Measurements from ENCODE around the gene RASA3. TPM values are rescaled to one million over a fixed set of nuclear protein-coding genes. Genes with fewer than 3 reads are reported as not detected.
"Not testable (repeated sequence)": the region's sequence is repeated elsewhere in the genome, so short reads cannot be mapped to it uniquely, and the experiment has no call there.

RASA3 gene
- total RNA-seq, 2 experiments from 2014 or later = 97.2 to 99.3 TPM

DNA sequence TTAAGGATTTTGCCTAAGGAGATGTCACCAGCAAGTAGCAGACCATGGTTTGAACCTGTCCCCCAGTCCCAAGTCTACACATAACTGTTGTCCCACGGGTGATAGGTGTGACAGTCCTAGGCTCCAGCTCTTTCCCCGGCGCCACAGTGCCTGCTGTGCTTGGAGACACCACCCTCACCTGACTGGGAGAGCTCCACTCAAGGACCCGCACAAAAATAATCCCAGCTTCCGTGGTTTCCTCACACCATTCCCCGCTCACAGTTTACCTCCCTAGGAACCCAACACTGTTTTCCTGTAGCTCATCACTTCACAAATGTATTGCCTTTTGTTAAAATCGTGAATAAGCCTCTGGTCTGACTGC lies 19.8 kb upstream of the RASA3 start:
- peaks cover 6% of the 10 kb centered on the region for H3K27me3 Mint-ChIP-seq
- H3K9me3 Mint-ChIP-seq = peaks cover 6% of the 10 kb centered on the region
- H3K27ac Mint-ChIP-seq = no peak overlapping the region
- H3K36me3 Mint-ChIP-seq (ENCODE audit: low read depth) = peaks cover 17% of the 10 kb centered on the region
- no peak for DNase-seq
- ChIA-PET POLR2A (interaction anchor here (1.1 to 2.6 kb wide), 6 partner anchors 9 to 23 kb away, joined by 4 to 16 read pairs (median 6); no protein-coding TSS in a partner anchor), CTCF (interaction anchor here (0.7 to 1.0 kb wide), 2 partner anchors 9 to 60 kb away, joined by 3 read pairs; no protein-coding TSS in a partner anchor)
- no peak overlapping the region for H3K4me3 Mint-ChIP-seq
- peaks cover 73% of the 10 kb centered on the region for H3K4me1 Mint-ChIP-seq

DNA sequence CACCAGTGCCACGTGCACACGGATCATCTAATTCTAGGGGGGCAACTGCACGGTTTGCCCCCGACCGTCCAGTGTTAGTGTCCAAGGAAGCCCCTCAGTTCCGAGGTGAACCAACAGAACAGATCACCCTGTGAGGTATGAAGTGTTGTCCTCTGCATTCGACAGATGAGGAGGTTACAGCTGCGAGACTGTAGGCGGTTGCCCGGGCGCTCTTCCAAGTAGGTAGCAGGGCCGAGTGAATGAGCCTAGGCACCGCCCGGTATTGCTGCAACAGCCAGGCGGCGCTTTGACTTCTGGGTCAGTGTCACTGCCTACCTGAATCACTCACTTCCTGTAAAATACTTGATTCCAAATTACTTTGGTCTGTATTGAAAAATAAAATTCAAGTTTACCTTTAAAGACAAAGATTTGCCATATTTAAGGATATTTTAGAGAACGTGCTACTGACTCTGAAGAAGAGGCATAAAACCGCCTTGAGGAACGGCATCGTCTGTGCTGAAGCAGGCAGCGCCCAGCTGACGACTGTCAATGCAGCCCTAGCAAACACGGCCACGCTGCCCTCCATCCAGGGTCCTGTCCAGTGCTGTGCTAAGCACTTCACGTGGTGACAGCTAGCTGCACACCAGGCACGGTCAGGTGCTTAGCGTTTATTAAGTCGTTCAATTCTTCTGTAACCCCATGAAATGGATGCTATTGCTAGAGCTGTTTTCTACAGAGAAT lies 19.3 kb upstream of the RASA3 start:
- Mint-ChIP-seq H3K27me3 (peaks cover 6% of the 10 kb centered on the region), H3K27ac (peak overlapping the region; percentile 70), H3K9me3 (peaks cover 6% of the 10 kb centered on the region), H3K36me3 (ENCODE audit: low read depth) (peaks cover 19% of the 10 kb centered on the region), H3K4me3 (peak overlapping the region; percentile 57), H3K4me1 (peaks cover 74% of the 10 kb centered on the region)
- ChIA-PET POLR2A (interaction anchor here (1.1 to 2.6 kb wide), 6 partner anchors 9 to 22 kb away, joined by 4 to 16 read pairs (median 6); no protein-coding TSS in a partner anchor), CTCF (interaction anchor here (1.0 kb wide), 1 partner anchor 61 kb away, joined by 3 read pairs; no protein-coding TSS in a partner anchor)
- DNase-seq = peak; percentile 56

DNA sequence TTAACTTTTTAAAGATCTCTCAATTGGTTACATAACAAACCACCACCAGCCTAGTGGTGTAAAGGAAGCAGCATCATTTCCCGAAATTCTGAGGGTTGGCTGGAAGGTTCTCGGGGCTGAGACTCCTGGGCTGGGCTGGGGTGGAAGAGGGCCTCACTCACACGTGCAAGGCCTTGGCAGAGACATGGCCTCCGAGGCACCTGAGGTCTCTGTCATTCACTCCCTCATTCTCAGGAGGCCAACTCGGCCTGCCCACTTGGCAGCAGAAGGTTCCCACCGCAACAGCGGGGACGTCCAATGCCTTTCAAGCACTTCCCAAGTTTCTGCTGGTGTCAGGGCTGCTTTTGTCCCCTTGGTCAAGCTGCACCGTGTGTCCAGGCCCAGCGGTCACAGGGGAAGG lies 18.6 kb upstream of the RASA3 start:
- Mint-ChIP-seq H3K36me3 (ENCODE audit: low read depth) (peaks cover 26% of the 10 kb centered on the region), H3K27ac (peak overlapping the region; percentile 70), H3K4me3 (peak overlapping the region; percentile 57), H3K27me3 (peaks cover 6% of the 10 kb centered on the region), H3K4me1 (peaks cover 76% of the 10 kb centered on the region), H3K9me3 (peaks cover 6% of the 10 kb centered on the region)
- ChIA-PET POLR2A (interaction anchor here (1.6 to 2.6 kb wide), 4 partner anchors 8 to 22 kb away, joined by 4 to 16 read pairs (median 10); no protein-coding TSS in a partner anchor), CTCF (no interaction called here)
- no peak for DNase-seq

DNA sequence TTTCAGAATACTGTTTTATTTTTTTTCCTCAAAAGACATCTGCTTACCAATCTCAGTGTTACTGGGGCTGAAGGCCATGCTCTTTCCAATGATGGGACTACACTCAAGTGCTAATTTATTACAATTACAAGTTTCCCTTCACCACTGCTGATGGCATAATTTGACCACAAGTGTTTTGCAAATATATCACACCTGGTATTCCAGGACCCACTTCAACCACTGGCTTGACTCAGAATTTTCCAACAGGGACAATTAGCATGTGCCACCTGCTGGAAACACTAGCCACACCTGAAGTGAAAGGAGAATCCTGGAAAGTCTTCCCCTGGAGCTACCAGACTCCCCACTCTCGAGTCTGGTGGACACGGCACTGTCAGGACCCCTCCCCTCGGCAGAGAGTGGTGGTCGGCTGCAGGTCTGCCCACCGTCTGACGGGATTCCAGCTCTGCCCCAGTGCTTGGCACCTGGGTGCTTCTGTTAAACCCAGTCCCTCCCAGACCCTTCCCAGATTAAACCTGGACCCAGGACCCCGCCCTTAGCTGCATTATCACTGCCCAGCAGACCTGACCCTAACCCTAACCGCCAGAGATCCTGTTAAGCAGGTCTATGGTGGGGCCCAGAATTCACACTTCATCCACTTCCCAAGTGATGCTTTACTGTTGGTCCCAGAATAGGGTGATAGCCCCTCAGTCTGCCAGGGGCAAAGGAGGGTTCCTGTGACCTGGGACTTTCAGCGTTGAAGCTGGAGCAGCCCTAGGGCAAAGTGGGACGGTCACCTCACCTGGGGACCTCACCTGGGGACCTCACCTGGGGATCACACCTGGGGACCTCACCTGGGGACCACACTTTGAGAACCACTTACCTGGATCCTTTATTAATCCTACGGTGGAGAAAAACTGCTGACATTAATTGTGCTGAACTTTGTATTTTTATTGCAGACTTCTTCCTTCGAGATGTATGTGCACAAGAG lies 17.6 kb upstream of the RASA3 start:
- Mint-ChIP-seq H3K27ac (peak overlapping the region; percentile 92), H3K36me3 (ENCODE audit: low read depth) (peaks cover 31% of the 10 kb centered on the region), H3K4me3 (peak overlapping the region; percentile 57), H3K27me3 (peaks cover 6% of the 10 kb centered on the region), H3K9me3 (peaks cover 6% of the 10 kb centered on the region), H3K4me1 (peaks cover 86% of the 10 kb centered on the region)
- POLR2A ChIA-PET = interaction anchor here (0.5 to 2.6 kb wide), 3 partner anchors 9 to 19 kb away, joined by 3 to 12 read pairs (median 3); no protein-coding TSS in a partner anchor
- CTCF ChIA-PET = no interaction called here
- DNase-seq = no peak

DNA sequence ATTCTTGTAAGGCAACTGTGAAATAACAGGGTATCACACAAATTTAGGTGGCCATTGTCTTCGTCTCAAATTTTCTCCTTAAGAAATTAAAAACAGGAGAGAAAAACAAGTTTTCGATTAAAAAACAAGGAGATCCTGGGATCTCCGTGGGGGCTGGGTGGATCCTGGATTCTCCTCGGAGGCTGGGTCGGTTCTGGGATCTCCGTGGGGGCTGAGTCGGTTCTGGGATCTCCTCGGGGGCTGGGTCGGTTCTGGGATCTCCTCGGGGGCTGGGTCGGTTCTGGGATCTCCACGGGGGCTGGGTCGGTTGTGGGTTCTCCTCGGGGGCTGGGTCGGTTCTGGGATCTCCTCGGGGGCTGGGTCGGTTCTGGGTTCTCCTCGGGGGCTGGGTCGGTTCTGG lies 16.5 kb upstream of the RASA3 start:
- H3K4me1 Mint-ChIP-seq = peaks cover 86% of the 10 kb centered on the region
- H3K27me3 Mint-ChIP-seq, DNase-seq, H3K9me3 Mint-ChIP-seq: not testable (repeated sequence)
- peak overlapping the region; percentile 44 for H3K4me3 Mint-ChIP-seq
- POLR2A ChIA-PET = interaction anchor here (0.9 to 1.6 kb wide), 15 partner anchors 8 to 561 kb away, joined by 3 to 89 read pairs (median 6); partner anchors contain the start of genes RASA3 and UPF3A
- peak overlapping the region; percentile 92 for H3K27ac Mint-ChIP-seq
- peaks cover 32% of the 10 kb centered on the region for H3K36me3 Mint-ChIP-seq (ENCODE audit: low read depth)
- CTCF ChIA-PET = interaction anchor here (1.1 to 1.6 kb wide), 5 partner anchors 9 to 82 kb away, joined by 3 to 16 read pairs (median 7); no protein-coding TSS in a partner anchor

DNA sequence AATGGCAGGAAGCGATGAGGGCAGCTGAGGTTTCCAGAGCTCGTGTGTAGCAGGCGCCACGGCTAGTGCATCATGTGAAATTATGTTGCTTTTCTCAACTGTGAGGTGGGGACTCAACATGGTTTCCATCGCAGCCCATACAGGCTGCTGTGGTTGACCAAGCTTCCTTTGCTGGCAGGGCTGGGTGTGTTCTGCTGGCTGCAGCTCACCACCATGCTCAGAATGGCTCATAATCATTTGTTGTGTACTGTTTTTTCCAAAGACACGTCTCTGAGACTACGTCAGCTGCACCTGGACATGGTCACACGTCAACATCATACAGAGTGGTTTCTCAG lies 16.1 kb upstream of the RASA3 start:
- Mint-ChIP-seq H3K4me3 (peak overlapping the region; percentile 44), H3K4me1 (peaks cover 82% of the 10 kb centered on the region), H3K27me3 (peaks cover 4% of the 10 kb centered on the region), H3K36me3 (ENCODE audit: low read depth) (peaks cover 28% of the 10 kb centered on the region), H3K9me3 (peaks cover 2% of the 10 kb centered on the region), H3K27ac (peak overlapping the region; percentile 92)
- POLR2A ChIA-PET = interaction anchor here (0.9 to 1.6 kb wide), 16 partner anchors 8 to 560 kb away, joined by 3 to 89 read pairs (median 6); partner anchors contain the start of genes RASA3 and UPF3A
- CTCF ChIA-PET = interaction anchor here (1.1 to 1.6 kb wide), 6 partner anchors 8 to 81 kb away, joined by 3 to 16 read pairs (median 6); no protein-coding TSS in a partner anchor
- peak; percentile 95 for DNase-seq

DNA sequence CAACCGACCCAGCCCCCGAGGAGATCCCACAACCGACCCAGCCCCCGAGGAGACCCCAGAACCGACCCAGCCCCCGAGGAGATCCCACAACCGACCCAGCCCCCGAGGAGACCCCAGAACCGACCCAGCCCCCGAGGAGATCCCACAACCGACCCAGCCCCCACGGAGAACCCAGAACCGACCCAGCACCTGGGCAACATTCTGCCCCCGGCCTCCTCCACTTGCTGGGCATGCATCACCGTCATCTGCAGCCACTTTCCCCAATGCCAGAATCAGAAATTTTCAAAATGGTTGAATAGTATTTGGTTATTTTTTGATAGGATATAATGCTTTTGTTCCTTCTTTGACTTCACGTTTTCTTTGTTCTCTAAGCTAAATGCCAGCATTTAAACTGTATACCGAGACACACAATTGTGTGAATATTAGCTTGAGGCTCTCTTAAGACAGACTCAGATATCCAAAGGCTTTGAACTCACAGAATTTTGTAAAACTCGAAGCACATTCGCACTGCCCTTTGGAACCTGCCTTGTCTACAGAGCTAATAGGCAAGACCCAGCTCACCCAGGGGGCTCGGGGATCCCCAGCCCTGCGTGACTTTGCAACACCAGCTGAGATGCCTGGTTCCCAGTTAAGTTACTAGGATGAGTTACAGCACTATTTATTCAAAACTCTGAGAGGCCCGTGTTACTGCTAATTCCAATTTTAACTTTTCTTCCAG lies 15.5 kb upstream of the RASA3 start:
- H3K36me3 Mint-ChIP-seq (ENCODE audit: low read depth) = peaks cover 26% of the 10 kb centered on the region
- H3K27ac Mint-ChIP-seq = peak overlapping the region; percentile 92
- H3K4me3 Mint-ChIP-seq = peak overlapping the region; percentile 44
- H3K9me3 Mint-ChIP-seq = no peaks in the 10 kb centered on the region
- H3K27me3 Mint-ChIP-seq = peaks cover 2% of the 10 kb centered on the region
- no peak for DNase-seq
- CTCF ChIA-PET = interaction anchor here (1.1 to 1.6 kb wide), 6 partner anchors 8 to 81 kb away, joined by 3 to 16 read pairs (median 6); no protein-coding TSS in a partner anchor
- peaks cover 78% of the 10 kb centered on the region for H3K4me1 Mint-ChIP-seq
- POLR2A ChIA-PET = interaction anchor here (0.9 to 1.6 kb wide), 16 partner anchors 8 to 560 kb away, joined by 3 to 89 read pairs (median 6); partner anchors contain the start of genes RASA3 and UPF3A

DNA sequence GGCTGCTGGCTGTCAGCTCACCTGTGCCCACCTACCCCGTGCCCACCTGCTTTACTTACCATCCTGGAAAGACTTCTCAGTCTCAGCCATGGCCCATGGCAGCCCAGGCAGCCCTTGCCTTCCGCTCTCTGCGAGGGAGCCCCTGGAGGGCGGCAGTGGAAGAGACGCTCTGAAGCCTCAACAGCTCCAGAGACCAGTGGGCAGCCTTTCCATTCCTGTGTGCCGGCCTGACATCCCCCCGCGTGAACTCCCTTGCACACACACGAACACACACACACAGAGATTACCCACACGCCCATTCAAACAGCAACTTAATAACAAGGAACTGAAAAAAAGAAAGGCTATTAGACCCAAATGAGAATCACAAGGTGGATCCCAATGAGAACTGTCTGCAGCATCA lies 14.2 kb upstream of the RASA3 start:
- H3K4me1 Mint-ChIP-seq = peaks cover 68% of the 10 kb centered on the region
- peak; percentile 18 for DNase-seq
- ChIA-PET POLR2A (interaction anchor here (1.9 to 5.4 kb wide), 3 partner anchors 16 to 135 kb away, joined by 5 to 166 read pairs (median 12); partner anchors contain the start of genes RASA3 and UPF3A), CTCF (interaction anchor here (0.7 to 1.2 kb wide), 4 partner anchors 11 to 78 kb away, joined by 3 to 4 read pairs (median 3); no protein-coding TSS in a partner anchor)
- H3K9me3 Mint-ChIP-seq = no peaks in the 10 kb centered on the region
- H3K36me3 Mint-ChIP-seq (ENCODE audit: low read depth) = peaks cover 26% of the 10 kb centered on the region
- H3K4me3 Mint-ChIP-seq = peak overlapping the region; percentile 2
- peak overlapping the region; percentile 71 for H3K27ac Mint-ChIP-seq
- H3K27me3 Mint-ChIP-seq = peaks cover 2% of the 10 kb centered on the region

DNA sequence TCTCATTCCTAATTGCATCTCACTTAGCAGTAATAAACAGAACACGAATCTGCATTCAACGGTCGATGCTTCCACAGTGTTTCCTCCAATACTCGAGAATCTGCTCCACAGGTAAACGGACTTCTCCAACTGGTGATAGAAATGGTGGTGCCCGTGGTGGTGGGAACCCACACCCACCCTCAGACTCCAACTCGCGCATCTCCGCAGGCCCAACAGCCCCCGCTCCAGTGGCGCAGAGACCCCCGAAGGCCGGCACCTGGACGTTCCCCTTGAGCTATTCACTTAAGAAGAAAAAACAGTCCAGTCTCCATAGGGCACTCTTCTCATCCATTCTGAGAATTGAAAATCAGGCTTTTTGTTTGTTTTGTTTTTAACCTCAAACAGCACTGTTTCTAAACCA lies 13.8 kb upstream of the RASA3 start:
- Mint-ChIP-seq H3K27ac (peak overlapping the region; percentile 71), H3K9me3 (no peaks in the 10 kb centered on the region), H3K4me3 (peak overlapping the region; percentile 2), H3K27me3 (peaks cover under 1% of the 10 kb centered on the region), H3K4me1 (peaks cover 63% of the 10 kb centered on the region), H3K36me3 (ENCODE audit: low read depth) (peaks cover 22% of the 10 kb centered on the region)
- CTCF ChIA-PET = interaction anchor here (0.7 to 1.2 kb wide), 4 partner anchors 11 to 78 kb away, joined by 3 to 4 read pairs (median 3); no protein-coding TSS in a partner anchor
- POLR2A ChIA-PET = interaction anchor here (1.9 to 5.4 kb wide), 3 partner anchors 16 to 135 kb away, joined by 5 to 166 read pairs (median 12); partner anchors contain the start of genes RASA3 and UPF3A
- peak; percentile 13 for DNase-seq

DNA sequence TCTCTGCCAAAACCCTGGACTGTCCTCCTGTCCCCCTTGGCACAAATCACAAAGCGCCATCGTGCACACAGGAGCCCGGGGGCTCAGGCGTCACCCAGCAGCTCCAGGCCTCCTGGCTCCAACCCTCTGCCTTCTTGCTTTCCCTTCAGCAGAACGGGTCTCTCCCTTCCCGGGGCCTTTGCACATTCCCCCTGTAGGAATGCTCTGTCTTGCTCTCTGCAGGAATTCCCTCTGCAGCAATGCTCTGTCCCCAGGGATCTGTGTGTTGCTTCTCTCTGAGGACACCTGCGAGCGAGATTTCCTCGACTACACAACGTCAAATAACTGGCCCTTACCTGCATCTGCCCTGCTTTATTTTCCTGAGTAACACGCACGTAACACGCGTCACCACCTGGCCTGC lies 13.3 kb upstream of the RASA3 start:
- H3K27ac Mint-ChIP-seq = peak overlapping the region; percentile 71
- no peaks in the 10 kb centered on the region for H3K27me3 Mint-ChIP-seq
- H3K9me3 Mint-ChIP-seq = no peaks in the 10 kb centered on the region
- ChIA-PET POLR2A (interaction anchor here (1.1 to 5.4 kb wide), 5 partner anchors 11 to 136 kb away, joined by 3 to 166 read pairs (median 5); partner anchors contain the start of genes RASA3 and UPF3A), CTCF (interaction anchor here (1.0 to 1.2 kb wide), 2 partner anchors 19 to 78 kb away, joined by 3 to 4 read pairs; no protein-coding TSS in a partner anchor)
- H3K36me3 Mint-ChIP-seq (ENCODE audit: low read depth) = peaks cover 19% of the 10 kb centered on the region
- peaks cover 59% of the 10 kb centered on the region for H3K4me1 Mint-ChIP-seq
- DNase-seq = peak; percentile 10
- no peak overlapping the region for H3K4me3 Mint-ChIP-seq

DNA sequence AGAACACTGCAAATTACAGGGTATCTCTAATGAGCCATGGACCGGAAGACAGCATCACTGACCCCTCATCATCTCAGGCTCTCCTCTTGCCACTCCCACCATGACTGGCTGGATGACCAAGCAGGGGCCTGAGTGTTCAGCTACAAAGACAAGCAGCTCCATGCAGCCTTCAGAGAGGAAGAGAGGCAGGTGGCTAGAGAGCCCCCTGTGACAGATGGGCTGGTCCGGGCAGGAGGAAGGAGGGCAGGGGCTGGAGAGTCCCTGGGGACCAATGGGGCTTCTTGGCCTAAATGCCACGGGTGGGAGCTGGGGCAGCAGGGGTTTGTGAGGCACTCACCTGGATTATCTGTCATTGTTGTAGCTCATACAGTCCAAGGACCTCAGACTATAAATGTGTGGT lies 12.8 kb upstream of the RASA3 start:
- H3K9me3 Mint-ChIP-seq = no peaks in the 10 kb centered on the region
- DNase-seq = no peak
- peak overlapping the region; percentile 45 for H3K27ac Mint-ChIP-seq
- H3K4me3 Mint-ChIP-seq = no peak overlapping the region
- peaks cover 54% of the 10 kb centered on the region for H3K4me1 Mint-ChIP-seq
- peaks cover 19% of the 10 kb centered on the region for H3K36me3 Mint-ChIP-seq (ENCODE audit: low read depth)
- ChIA-PET POLR2A (interaction anchor here (0.9 to 5.4 kb wide), 6 partner anchors 11 to 136 kb away, joined by 3 to 166 read pairs (median 4); partner anchors contain the start of genes RASA3 and UPF3A), CTCF (interaction anchor here (0.9 to 1.2 kb wide), 2 partner anchors 14 to 16 kb away, joined by 3 read pairs; no protein-coding TSS in a partner anchor)
- H3K27me3 Mint-ChIP-seq = no peaks in the 10 kb centered on the region

Measured in activated CD4-positive, alpha-beta memory T cell treated with anti-CD3 and anti-CD28 coated beads, Interleukin-2, amount 10 ng/mL, durations not matched to agents 7 days and 5 days (primary cell).